ENCODE measurements around the gene MCTS1. TPM values are rescaled to one million over a fixed set of nuclear protein-coding genes. Genes with fewer than 3 reads are reported as not detected.

Gene MCTS1
- total RNA-seq, 1 donor from 2014 or later: 32.6 TPM

GRCh38 chrX:120604361-120604782, 471 bp downstream of the MCTS1 start:
- Mint-ChIP-seq H3K27ac (ENCODE audit: unreplicated experiment) (peak overlapping the region; percentile 94), H3K4me3 (ENCODE audit: unreplicated experiment) (peak overlapping the region; percentile 86), H3K27me3 (ENCODE audit: unreplicated experiment) (no peaks in the 10 kb centered on the region), H3K4me1 (ENCODE audit: unreplicated experiment) (peaks cover 12% of the 10 kb centered on the region), H3K36me3 (ENCODE audit: unreplicated experiment) (no peaks in the 10 kb centered on the region), H3K9me3 (ENCODE audit: unreplicated experiment) (peaks cover 13% of the 10 kb centered on the region)
- TF ChIP-seq CTCF (IDR thresholded peaks at IDR 0.05): no peak
- DNase-seq (ENCODE audit: extremely low spot score, unreplicated experiment): no peak

DNA sequence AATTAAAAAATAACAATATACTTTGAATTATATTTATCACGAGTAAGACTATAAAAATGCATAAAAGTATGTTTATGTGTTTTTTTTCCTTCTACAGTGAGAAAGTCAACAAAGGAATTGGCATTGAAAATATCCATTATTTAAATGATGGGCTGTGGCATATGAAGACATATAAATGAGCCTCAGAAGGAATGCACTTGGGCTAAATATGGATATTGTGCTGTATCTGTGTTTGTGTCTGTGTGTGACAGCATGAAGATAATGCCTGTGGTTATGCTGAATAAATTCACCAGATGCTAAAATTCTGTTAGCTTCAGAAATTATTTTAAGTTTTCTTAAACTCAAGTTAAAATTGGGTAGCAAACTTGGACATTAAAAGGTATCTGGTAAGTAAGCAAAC, 8.2 kb downstream of the MCTS1 start:
- no peak for TF ChIP-seq CTCF (IDR thresholded peaks at IDR 0.05)
- H3K9me3 Mint-ChIP-seq (ENCODE audit: unreplicated experiment): peaks cover 10% of the 10 kb centered on the region
- H3K36me3 Mint-ChIP-seq (ENCODE audit: unreplicated experiment): peaks cover 6% of the 10 kb centered on the region
- H3K4me3 Mint-ChIP-seq (ENCODE audit: unreplicated experiment): no peak overlapping the region
- no peak overlapping the region for H3K27ac Mint-ChIP-seq (ENCODE audit: unreplicated experiment)
- H3K4me1 Mint-ChIP-seq (ENCODE audit: unreplicated experiment): no peaks in the 10 kb centered on the region
- DNase-seq (ENCODE audit: extremely low spot score, unreplicated experiment): no peak
- no peaks in the 10 kb centered on the region for H3K27me3 Mint-ChIP-seq (ENCODE audit: unreplicated experiment)

- no peaks in the 10 kb centered on the region for H3K4me1 Mint-ChIP-seq (ENCODE audit: unreplicated experiment)
- TF ChIP-seq CTCF (IDR thresholded peaks at IDR 0.05): no peak
- peaks cover 13% of the 10 kb centered on the region for H3K9me3 Mint-ChIP-seq (ENCODE audit: unreplicated experiment)
- peaks cover 13% of the 10 kb centered on the region for H3K36me3 Mint-ChIP-seq (ENCODE audit: unreplicated experiment)
- no peak overlapping the region for H3K4me3 Mint-ChIP-seq (ENCODE audit: unreplicated experiment)
- no peak for DNase-seq (ENCODE audit: extremely low spot score, unreplicated experiment)
- H3K27ac Mint-ChIP-seq (ENCODE audit: unreplicated experiment): no peak overlapping the region
- no peaks in the 10 kb centered on the region for H3K27me3 Mint-ChIP-seq (ENCODE audit: unreplicated experiment)
Measured at GRCh38 chrX:120614816-120615215, 10.9 kb downstream of the MCTS1 start.

DNA sequence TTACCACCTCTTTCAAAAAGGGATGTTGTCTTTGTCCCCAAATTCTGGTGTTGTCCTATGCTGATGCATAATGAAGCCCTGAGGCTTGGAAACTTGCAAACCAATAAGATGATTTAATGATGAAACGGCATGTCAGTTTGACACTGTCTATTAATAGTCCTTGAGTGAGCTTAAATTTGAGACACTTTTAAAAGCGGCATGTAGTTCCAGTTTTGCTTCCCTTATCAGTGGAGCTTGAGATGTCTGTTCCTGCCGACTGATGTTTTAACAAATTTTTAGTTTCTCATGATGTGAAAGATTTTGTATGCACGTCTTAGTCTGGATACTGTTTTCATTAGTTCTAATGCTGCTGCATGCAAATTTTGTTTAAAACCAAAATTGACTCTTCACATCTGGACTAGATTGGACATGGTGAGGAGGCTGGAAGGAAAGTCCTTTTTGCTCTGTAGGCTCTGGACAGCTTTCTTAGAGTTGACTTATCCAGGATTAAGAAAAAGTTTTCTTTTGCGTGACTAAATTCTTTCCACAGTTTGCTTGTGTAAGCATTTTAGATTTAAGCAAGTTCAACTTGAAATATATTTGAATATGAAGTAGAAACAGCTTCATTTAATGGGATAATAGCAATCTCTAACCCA, 14.2 kb downstream of the MCTS1 start:
- peaks cover 13% of the 10 kb centered on the region for H3K9me3 Mint-ChIP-seq (ENCODE audit: unreplicated experiment)
- H3K36me3 Mint-ChIP-seq (ENCODE audit: unreplicated experiment): peaks cover 11% of the 10 kb centered on the region
- H3K27ac Mint-ChIP-seq (ENCODE audit: unreplicated experiment): no peak overlapping the region
- TF ChIP-seq CTCF (IDR thresholded peaks at IDR 0.05): no peak
- H3K27me3 Mint-ChIP-seq (ENCODE audit: unreplicated experiment): no peaks in the 10 kb centered on the region
- H3K4me3 Mint-ChIP-seq (ENCODE audit: unreplicated experiment): no peak overlapping the region
- DNase-seq (ENCODE audit: extremely low spot score, unreplicated experiment): no peak
- H3K4me1 Mint-ChIP-seq (ENCODE audit: unreplicated experiment): no peaks in the 10 kb centered on the region

- no peak overlapping the region for H3K27ac Mint-ChIP-seq (ENCODE audit: unreplicated experiment)
- TF ChIP-seq CTCF (IDR thresholded peaks at IDR 0.05): no peak
- peaks cover 2% of the 10 kb centered on the region for H3K36me3 Mint-ChIP-seq (ENCODE audit: unreplicated experiment)
- H3K4me3 Mint-ChIP-seq (ENCODE audit: unreplicated experiment): no peak overlapping the region
- no peaks in the 10 kb centered on the region for H3K27me3 Mint-ChIP-seq (ENCODE audit: unreplicated experiment)
- DNase-seq (ENCODE audit: extremely low spot score, unreplicated experiment): no peak
- H3K9me3 Mint-ChIP-seq (ENCODE audit: unreplicated experiment): no peaks in the 10 kb centered on the region
- H3K4me1 Mint-ChIP-seq (ENCODE audit: unreplicated experiment): peaks cover 8% of the 10 kb centered on the region
Measured at GRCh38 chrX:120625371-120625770, 21.5 kb downstream of the MCTS1 start.
